LoVo (cell line): Measurements from ENCODE around the gene TNFAIP8L3.

ENCODE experiments used
- DNase-seq: peaks from one replicate; pipeline ENCODE4 v3.0.0-alpha.2; 2016; ENCODE audit warnings: low spot score

TNFAIP8L3 gene

DNA sequence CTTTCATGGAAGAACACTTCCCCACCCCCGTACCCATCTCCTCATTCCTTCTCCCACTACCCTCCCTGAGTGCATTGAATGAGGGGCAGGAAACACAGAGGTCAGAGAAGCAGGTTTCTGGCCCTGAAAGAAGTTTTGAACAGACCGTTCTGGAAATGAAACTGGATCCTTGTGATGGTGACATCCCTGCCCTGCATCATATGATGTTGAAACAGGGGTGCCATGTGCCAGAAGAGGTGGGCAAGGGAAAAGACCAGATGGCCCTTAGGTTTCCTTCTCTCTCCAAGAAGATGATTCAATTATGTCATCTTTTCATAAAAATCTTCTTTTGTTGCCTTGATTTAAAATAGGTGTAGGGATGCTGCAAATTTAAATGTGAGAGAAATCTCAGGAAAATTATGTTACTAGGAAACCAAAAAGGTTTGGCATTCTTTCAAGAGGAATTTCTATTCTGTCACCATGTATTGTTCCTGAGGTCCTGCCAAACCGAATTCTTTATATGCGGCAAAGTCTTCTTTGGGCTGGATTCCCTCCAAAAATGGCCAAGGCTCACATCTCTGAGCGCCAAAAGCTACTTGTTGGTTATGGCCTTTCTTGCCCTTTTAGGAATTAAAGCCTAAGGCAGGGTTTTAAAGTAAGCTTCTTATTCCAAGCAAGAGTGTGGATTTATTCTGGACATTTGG lies 19.9 kb upstream of the TNFAIP8L3 start:
- DNase-seq, result no peak

- no peak for DNase-seq
Measured at GRCh38 chr15:51112078-51112477, 17.4 kb upstream of the TNFAIP8L3 start.

DNA sequence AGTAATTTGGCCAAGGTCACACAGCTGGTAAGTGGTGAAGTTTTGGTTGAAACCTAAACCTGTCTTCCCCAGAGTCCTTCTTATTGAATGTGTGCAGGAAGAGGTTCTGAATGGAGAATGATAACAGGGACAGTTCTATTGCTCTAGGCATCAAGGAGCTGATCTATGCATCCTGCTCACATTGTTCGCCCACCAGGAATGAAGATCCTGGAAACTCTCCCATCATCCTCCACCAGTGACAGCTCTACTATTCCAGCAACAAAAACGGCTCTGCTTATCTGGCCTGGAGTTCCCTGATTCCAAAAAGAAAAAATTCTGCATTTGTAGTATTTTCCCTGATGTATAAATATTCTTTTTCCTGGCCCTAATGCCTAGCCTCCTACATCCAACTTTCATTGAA lies 16.4 kb upstream of the TNFAIP8L3 start:
- DNase-seq, result no peak

DNA sequence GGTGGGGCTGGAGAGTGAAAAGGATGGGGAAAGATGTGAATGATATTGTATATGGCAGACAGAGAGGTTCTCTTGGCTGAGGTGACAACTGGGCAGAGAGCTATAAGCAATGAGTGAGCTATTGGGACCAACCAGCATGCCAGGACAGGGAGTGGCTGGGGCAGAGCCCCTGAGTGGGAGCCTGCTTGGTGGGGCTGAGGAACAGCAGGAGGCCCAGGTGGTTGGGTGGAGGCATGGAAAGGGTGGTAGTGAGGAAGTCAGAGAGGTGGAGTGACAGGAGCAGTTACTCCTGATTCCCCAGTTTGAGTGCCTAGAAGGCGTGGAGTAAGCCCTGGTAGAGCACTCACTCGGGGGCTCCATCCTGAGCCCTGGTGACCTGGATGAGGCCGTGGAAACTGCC lies 15.5 kb upstream of the TNFAIP8L3 start:
- no peak for DNase-seq

DNA sequence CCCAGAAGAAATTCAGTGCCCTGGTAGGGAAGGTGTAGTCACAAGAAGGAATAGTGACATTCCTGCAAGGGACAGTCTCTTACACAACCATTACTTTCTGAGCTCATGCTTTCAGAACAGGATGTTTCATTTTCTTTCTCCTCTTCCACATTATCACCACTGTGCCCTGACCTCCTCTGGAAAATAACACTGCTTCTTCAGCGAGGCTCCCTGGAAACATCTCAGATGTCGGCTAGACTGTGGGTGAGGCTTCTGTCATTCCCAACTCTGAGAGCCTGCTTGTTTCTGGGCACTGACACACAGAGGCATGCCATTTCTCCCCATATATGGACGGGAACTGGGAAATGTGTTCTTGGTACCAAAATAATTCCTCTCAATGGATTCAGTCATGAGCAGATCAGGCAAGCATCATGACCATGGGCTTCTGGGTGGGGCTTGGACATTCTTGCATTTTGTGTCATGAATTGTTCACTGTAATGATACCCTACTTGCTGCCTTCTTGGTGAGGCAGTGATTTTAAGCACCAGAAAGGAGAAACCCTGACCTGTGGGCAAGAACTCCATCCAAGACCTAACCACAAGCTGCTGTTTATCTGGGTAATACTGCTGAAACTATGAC lies 14.3 kb upstream of the TNFAIP8L3 start:
- DNase-seq, result no peak

DNA sequence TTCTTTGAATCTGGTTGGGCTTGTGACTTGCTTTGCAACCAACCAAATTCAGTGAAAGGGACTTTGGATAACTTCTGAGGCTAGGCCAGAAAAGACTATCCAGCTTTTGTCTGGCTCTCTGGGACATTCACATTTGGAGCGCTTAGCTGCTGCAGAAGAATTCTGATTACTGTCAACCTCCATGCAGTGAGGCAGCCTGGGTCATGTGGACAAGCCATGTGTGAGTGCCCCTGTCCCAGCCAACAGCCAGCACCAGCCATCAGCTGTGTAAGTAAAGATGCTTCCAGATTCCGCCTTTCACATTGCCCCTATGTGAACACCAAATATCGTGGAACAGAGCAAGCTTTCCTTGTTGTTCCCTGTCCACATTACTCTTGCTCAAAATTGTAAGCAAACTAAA lies 12.9 kb upstream of the TNFAIP8L3 start:
- no peak for DNase-seq

GRCh38 chr15:51106481-51106880 lies 11.8 kb upstream of the TNFAIP8L3 start:
- DNase-seq, result no peak

DNA sequence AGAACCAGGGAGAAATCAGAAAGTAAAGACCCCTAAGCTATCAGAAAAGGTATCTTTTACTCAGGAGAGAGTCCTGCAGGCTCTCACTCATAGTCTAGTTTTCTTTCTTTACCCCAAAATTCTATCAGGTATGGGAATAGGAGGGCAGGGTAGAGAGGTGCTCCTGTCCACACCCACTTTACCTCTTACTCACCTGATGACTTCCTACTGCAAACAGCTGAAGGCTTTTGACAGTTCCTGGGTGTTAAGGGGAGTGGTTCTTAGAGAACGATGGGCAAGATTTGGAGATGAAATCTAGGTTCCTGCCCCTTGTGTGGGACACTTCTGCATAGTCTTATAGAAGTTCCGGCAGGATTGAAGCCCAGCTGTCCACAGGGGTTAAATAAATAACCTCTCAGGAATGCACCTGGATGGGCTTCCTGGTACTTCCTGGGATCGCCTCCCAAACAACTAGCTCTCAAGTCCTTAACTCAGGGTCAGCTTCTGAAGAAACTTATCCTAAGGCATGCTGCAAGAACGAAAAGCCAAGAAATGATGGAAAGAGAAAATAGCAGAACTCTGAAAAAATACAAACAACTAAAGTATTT lies 10.8 kb upstream of the TNFAIP8L3 start:
- no peak for DNase-seq

DNA sequence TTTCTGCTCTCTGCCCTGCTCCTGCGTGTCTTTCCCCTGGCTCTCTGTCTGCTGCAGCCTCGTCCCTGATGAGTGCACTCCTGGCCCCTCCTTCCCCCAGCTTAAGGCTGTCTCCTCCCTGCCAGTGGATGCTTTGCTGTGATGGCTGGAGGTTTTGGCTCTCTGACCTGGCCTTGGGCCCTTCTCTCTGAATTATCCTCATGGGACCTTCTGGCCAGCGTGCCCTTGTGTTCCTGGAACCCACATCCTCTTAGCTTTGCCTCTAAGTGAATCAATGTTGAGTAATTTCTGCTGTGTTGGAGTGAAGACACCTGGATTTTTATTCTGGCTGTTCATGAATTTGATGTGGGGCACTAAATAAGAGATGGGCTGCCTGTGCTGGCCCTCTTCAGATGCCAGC lies 9.8 kb upstream of the TNFAIP8L3 start:
- DNase-seq, result no peak

DNA sequence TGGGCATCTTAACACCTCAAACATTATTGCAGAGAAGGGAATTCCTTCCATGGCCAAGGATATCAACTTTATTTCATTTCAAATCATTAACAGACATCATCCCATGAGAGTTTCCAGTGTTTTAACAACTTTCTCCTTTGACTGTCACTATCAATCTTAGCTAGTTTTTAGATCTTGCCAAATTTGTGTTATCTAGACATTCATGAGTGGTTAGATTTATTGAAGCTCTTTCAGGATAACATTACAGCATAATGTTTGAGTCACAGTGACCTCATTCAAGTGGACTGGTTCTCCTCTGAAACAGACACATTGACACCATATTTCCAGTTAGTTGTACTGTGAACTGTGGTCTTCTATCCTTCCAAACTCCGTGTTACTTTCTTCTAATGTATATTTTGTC lies 8.6 kb upstream of the TNFAIP8L3 start:
- DNase-seq, result no peak

DNA sequence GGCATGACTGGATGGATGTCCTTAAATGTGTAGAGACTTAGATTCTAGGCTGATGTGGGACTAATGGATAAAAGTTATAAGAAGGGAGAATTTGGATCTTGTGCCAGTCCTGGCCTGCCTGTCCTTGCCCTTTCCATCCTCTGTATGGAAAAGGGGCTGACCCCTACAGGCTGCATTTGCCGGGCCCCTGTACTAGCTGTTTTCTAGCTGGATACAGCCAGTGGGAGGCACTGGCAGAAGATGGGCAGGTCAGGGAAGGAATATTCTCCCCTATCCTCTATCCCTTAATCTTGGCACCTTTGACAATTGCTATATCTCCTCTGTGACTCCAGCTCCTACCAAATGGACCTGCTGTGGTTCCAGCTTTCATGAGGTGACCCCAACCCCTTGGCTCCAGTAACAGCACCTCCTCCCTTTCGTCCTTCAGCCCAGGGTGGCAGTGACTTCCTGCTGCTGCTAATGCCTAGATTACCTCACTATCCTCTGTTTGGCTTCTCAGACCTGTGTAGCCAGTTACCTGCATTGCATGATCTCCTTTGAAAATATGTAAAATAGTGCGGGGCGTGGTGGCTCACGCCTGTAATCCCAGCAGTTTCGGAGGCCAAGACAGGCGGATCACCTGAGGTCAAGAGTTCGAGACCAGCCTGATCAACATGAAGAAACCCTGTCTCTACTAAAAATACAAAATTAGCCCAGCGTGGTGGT lies 6.2 kb upstream of the TNFAIP8L3 start:
- DNase-seq, result no peak

- DNase-seq, result no peak
Measured at GRCh38 chr15:51099185-51099584, 4.5 kb upstream of the TNFAIP8L3 start.

DNA sequence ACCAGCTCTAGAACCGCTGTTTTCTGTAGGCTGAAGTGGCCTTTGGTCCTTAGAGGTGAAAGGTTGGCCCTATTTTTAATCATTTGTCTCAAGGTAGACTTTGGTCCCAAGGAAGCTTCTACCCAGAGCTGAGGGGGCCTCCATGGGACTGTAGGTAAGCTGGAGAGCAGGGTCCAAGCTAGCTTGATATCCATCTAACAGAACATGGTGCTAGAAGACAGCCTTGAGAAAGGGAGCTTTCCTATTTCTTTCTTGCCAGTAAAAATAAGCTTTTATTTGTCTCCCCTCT lies 3.6 kb upstream of the TNFAIP8L3 start:
- no peak for DNase-seq

DNA sequence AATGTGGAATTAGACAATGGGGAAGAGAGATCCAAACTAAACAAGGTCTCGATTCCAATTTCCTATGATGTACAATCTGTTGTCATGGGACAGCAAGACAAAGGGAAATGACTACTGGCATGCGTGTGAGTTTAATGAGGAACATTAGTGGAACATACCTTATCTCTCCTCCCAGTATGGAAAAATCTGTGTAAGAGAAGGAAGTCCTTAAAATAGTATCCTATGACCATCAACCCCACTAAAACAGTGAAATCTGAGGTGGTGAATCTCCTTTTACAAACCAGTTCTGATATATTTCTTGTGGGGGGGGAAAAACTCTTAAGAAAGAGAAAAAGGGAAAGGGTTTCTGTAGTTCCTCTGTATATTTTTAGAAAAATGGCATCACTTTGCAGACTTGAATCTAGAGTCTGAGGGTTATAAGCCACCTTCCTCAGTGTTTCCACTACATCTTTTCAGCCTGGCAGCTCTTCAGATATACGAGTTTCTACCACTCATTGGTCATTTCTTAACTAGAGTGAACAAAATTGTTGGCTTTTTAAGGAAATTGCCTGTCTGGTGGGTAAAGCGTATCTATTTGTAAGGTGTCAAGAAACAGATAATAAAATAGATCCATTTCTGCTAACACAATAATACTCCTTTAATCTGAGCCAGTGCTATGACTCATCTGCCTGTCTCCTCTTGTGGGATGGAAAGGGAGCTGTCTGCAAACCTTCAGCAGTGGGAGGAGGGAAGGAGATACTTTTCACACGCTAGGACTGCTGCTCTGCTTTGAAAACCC lies 3.0 kb upstream of the TNFAIP8L3 start:
- no peak for DNase-seq

GRCh38 chr15:51096976-51097375 lies 2.3 kb upstream of the TNFAIP8L3 start:
- no peak for DNase-seq

GRCh38 chr15:51095681-51096331 lies 1.1 kb upstream of the TNFAIP8L3 start:
- no peak for DNase-seq

DNA sequence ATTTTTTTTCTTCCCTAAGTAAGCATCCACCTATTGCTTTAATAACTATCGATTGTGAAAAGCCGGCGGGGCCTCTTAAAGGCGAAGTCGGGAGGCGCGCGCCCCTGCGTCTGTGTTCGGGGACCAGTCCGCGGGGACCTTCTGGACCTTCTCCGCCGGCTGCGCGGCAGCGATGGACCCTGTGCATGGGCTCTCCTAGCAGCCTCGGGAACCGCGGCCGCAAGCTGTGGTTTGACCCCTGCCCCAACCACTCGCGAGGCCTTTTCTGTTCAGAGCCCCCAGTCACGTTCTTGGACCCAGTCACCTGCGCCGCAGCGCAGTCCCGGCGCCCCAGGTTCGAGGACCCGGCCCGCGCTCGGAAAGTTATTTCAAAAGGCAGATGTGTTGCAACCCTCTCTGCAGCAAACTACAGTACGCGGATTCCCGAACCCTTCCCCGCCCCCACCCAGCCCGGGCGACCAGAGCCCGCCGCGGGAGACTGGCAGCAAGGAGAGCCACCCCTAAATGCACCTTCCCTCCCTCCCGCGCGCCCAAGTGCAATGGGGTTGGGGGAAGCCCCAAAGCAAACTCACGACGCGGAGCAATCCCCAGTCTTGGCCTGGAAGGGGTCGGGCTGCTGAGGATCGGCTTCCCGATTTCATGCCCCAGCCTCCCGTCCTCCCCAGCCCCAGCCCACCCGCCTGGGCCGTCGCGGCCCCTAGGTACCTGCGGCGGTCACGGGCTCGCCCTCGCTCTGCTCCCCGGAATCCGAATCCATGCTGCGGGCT lies 684 bp downstream of the TNFAIP8L3 start:
- no peak for DNase-seq

DNA sequence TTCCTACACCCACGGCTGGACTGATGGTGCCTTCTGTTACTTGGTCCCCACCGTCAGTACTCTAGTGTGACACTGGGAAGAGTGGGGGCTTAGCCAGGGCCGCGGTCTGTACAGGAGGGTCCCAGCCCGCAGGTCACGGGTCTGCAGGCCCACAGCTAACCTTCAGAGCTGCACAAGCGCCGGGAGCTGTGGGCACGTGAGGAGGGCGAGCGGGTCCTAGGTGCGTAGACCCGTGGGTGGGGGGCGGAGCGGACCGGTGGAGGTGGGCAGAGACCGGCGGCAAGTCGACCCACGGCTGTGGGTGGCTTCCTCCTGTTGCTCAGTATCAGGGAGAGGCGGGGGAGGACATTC lies 1.2 kb downstream of the TNFAIP8L3 start:
- DNase-seq, result no peak

GRCh38 chr15:51092480-51093040 lies 2.1 kb downstream of the TNFAIP8L3 start:
- DNase-seq, result no peak

- DNase-seq, result no peak
Measured at GRCh38 chr15:51090753-51091152, 4.0 kb downstream of the TNFAIP8L3 start.
